Psoas muscle (tissue), 8 donors: ENCODE data around the gene GRAMD1B. TPM values are rescaled to one million over a fixed set of nuclear protein-coding genes. Genes with fewer than 3 reads are reported as not detected.

Experiments
- ATAC-seq, 4 donors: fragments of 200-7000 bp; cut with Tn5 transposase; one replicate each; pipeline ENCODE4 v1.9.1; 2020; ENCODE audit warnings: moderate library complexity in 3 of 4, mild to moderate bottlenecking in 2 of 4
- DNase-seq, 2 donors: peaks; one replicate each; pipeline ENCODE4 v3.0.0-alpha.2; 2020
- H3K27ac ChIP-seq: fragments of 200-600 bp; one replicate; pipeline ENCODE4 v1.8.0; 2022
- H3K27me3 ChIP-seq, 3 donors: fragments of 200-600 bp in 1 of 3; one replicate each; pipeline versions ENCODE4 v1.6.1 to v1.8.0; 2013 to 2022; ENCODE audit warnings: low read length in 2 of 3, mild to moderate bottlenecking in 2 of 3, moderate library complexity in 1 of 3; ENCODE audit not compliant: insufficient read depth in 3 of 3
- H3K36me3 ChIP-seq, 2 donors: fragments of 200-600 bp in 1 of 2; one replicate each; pipeline versions ENCODE4 v1.6.1 to v1.8.0; 2013 to 2022; ENCODE audit warnings: low read depth in 1 of 2, mild to moderate bottlenecking in 1 of 2, moderate library complexity in 1 of 2; ENCODE audit not compliant: insufficient read depth in 1 of 2
- H3K4me1 ChIP-seq: fragments of 200-600 bp; one replicate; pipeline ENCODE4 v1.8.0; 2022
- H3K4me3 ChIP-seq: fragments of 200-600 bp; one replicate; pipeline ENCODE4 v1.8.0; 2022; ENCODE audit warnings: mild to moderate bottlenecking
- H3K9me3 ChIP-seq: fragments of 200-600 bp; one replicate; pipeline ENCODE4 v1.8.0; 2022
- CTCF ChIP-seq: fragments of 200-600 bp; IDR thresholded peaks from one replicate; pipeline ENCODE4 v1.8.0; 2022; ENCODE audit warnings: antibody characterized with exemption
- WGBS, 3 donors: extraction: QIAGEN DNeasy Blood & Tissue Kit; methylation state at CpG; one replicate each; pipeline versions ENCODE4 v1.1.6 to v1.1.7; 2013; 5-methylcytosine and 5-hydroxymethylcytosine counted together
- intact Hi-C, 2 donors: fragments of 100-400 bp; cut with DNase I; formaldehyde crosslinking; loops; one replicate each; pipeline versions ENCODE4 v1.11.0 to v1.14.2; 2022
- polyA plus RNA-seq, 3 donors: library from polyadenylated mRNA; stranded (reverse); fragments of 200-250 nt; gene quantifications; one replicate each; pipeline ENCODE4 v1.2.3, GENCODE V29; 2013
- total RNA-seq, 4 donors: library from RNA; stranded (reverse); fragmentation: NEBNext Ultra II Directional in 2 of 4; extraction: Animal tissue kit (Norgen Biotek cat#: 25700) in 2 of 4; gene quantifications; one replicate each; pipeline versions ENCODE4 v1.2.1 to v1.2.4, GENCODE V29; 2021 to 2023
- donor health status: healthy with polysubstance abuse.
- donor health status: DM: no; HTN: no; CAD: no; lungs with moderate emphysema.
- donor health status: Bipolar disorder and iron deficiency.
- donor health status: healthy.
- donor health status: DM: yes; HTN: yes; CAD: no.
- donor health status: DM: no; HTN: no; CAD: no.
- donor health status: DM: no; HTN: no; CAD: no.
- donor health status: DM: yes; HTN: yes; CAD: no.

GRAMD1B gene
- total and polyA plus RNA-seq, 7 donors, result 0.67 to 24.0 (median 6.8) TPM

- no peak for ATAC-seq
- no peaks in the 10 kb centered on the region for H3K36me3 ChIP-seq
- no peak for TF ChIP-seq CTCF
Observed at GRCh38 chr11:123413636-123414035, 16.4 kb upstream of the GRAMD1B start.

GRCh38 chr11:123416566-123416965 lies 13.5 kb upstream of the GRAMD1B start:
- no peak for DNase-seq
- no peaks in the 10 kb centered on the region for H3K4me1 ChIP-seq
- intact Hi-C loops, result no loop called here
- no peaks in the 10 kb centered on the region for H3K9me3 ChIP-seq
- TF ChIP-seq CTCF, result no peak
- H3K27me3 ChIP-seq, result no peaks in the 10 kb centered on the region
- H3K4me3 ChIP-seq, result no peak overlapping the region
- no peaks in the 10 kb centered on the region for H3K36me3 ChIP-seq
- no peak overlapping the region for H3K27ac ChIP-seq
- ATAC-seq, result no peak

More at GRCh38 chr11:123413636-123414035, 16.4 kb upstream of the GRAMD1B start:
- Histone ChIP-seq H3K27ac (no peak overlapping the region), H3K4me1 (no peaks in the 10 kb centered on the region), H3K27me3 (no peaks in the 10 kb centered on the region), H3K9me3 (no peaks in the 10 kb centered on the region), H3K4me3 (no peak overlapping the region)
- intact Hi-C loops, result no loop called here
- no peak for DNase-seq
- 84 to 90% (median 87%) methylated on average over 6 of the region's 6 CpGs for WGBS, 3 donors

GRCh38 chr11:123418351-123419114 lies 11.5 kb upstream of the GRAMD1B start:
- H3K9me3 ChIP-seq, result no peaks in the 10 kb centered on the region
- H3K4me1 ChIP-seq, result no peaks in the 10 kb centered on the region
- no peak overlapping the region for H3K4me3 ChIP-seq
- ATAC-seq (no peak), DNase-seq (no peak)
- no peaks in the 10 kb centered on the region for H3K27me3 ChIP-seq
- no peak overlapping the region for H3K27ac ChIP-seq
- WGBS, 3 donors, result 83 to 85% (median 83%) methylated on average over 4 of the region's 4 CpGs
- TF ChIP-seq CTCF, result no peak
- H3K36me3 ChIP-seq, result no peaks in the 10 kb centered on the region
- intact Hi-C loops, result no loop called here

- 96 to 97% (median 96%) methylated on average over 4 of the region's 4 CpGs for WGBS, 3 donors
- Histone ChIP-seq H3K9me3 (no peaks in the 10 kb centered on the region), H3K27me3 (no peaks in the 10 kb centered on the region), H3K4me1 (no peaks in the 10 kb centered on the region), H3K4me3 (no peak overlapping the region), H3K27ac (no peak overlapping the region), H3K36me3 (no peaks in the 10 kb centered on the region)
- DNase-seq, result no peak
- no peak for TF ChIP-seq CTCF
- no peak for ATAC-seq
- intact Hi-C loops, result no loop called here
Observed at GRCh38 chr11:123419731-123420452, 10.2 kb upstream of the GRAMD1B start.
